H9 (cell line): ENCODE data around the gene IL1RAP. TPM values are rescaled to one million over a fixed set of nuclear protein-coding genes. Genes with fewer than 3 reads are reported as not detected.

Experiments used
- DNase-seq: peaks from one replicate; pipeline ENCODE4 v3.0.0-alpha.2; 2017
- H2AFZ ChIP-seq: one replicate; pipeline ENCODE4 v1.6.1; 2013; ENCODE audit warnings: mild to moderate bottlenecking, low read length, control low read depth, moderate library complexity
- H2AK5ac ChIP-seq: 2 replicates; pipeline ENCODE4 v1.6.1; 2013; ENCODE audit warnings: low read length, control low read depth, mixed read lengths; ENCODE audit not compliant: insufficient read length
- H2BK120ac ChIP-seq: one replicate; pipeline ENCODE4 v1.6.1; 2013; ENCODE audit warnings: low read depth, mild to moderate bottlenecking, low read length, control low read depth, inconsistent platforms; ENCODE audit not compliant: poor library complexity, severe bottlenecking
- H2BK12ac ChIP-seq: 2 replicates; pipeline ENCODE4 v1.6.1; 2013; ENCODE audit warnings: low read length, control low read depth, mixed read lengths, low read depth; ENCODE audit not compliant: insufficient read length
- H2BK15ac ChIP-seq: 2 replicates; pipeline ENCODE4 v1.6.1; 2013; ENCODE audit warnings: low read depth, low read length, control low read depth
- H2BK20ac ChIP-seq: one replicate; pipeline ENCODE4 v1.6.1; 2013; ENCODE audit warnings: low read depth, mild to moderate bottlenecking, low read length, control low read depth, inconsistent platforms; ENCODE audit not compliant: poor library complexity, severe bottlenecking
- H2BK5ac ChIP-seq: 2 replicates; pipeline ENCODE4 v1.6.1; 2013; ENCODE audit warnings: low read length, control low read depth, mixed read lengths; ENCODE audit not compliant: insufficient read length
- H3K14ac ChIP-seq: 2 replicates; pipeline ENCODE4 v1.6.1; 2013; ENCODE audit warnings: low read length, control low read depth; ENCODE audit not compliant: insufficient read depth
- H3K18ac ChIP-seq: 2 replicates; pipeline ENCODE4 v1.6.1; 2013; ENCODE audit warnings: low read depth, mild to moderate bottlenecking, mixed read lengths, low read length, control low read depth; ENCODE audit not compliant: insufficient read length
- H3K23ac ChIP-seq: 2 replicates; pipeline ENCODE4 v1.6.1; 2013; ENCODE audit warnings: low read length, control low read depth, mixed read lengths, low read depth; ENCODE audit not compliant: insufficient read length
- H3K23me2 ChIP-seq: 2 replicates; pipeline ENCODE4 v1.6.1; 2013; ENCODE audit warnings: low read depth, mild to moderate bottlenecking, mixed read lengths, low read length, control low read depth; ENCODE audit not compliant: insufficient read length, poor library complexity, severe bottlenecking
- H3K27ac ChIP-seq: 2 replicates; pipeline ENCODE4 v1.5.1; 2013; ENCODE audit warnings: low read length, control low read depth, mixed read lengths, low read depth; ENCODE audit not compliant: insufficient read length
- H3K27me3 ChIP-seq: 2 replicates; pipeline ENCODE4 v1.6.1; 2013; ENCODE audit warnings: low read length, control low read depth, inconsistent platforms; ENCODE audit not compliant: insufficient read depth
- H3K4ac ChIP-seq: 2 replicates; pipeline ENCODE4 v1.6.1; 2013; ENCODE audit warnings: low read depth, mild to moderate bottlenecking, control low read depth, inconsistent platforms, low read length, moderate library complexity
- H3K4me1 ChIP-seq: 2 replicates; pipeline ENCODE4 v1.6.1; 2013; ENCODE audit warnings: low read length, control low read depth, inconsistent platforms; ENCODE audit not compliant: insufficient read depth
- H3K4me2 ChIP-seq: 2 replicates; pipeline ENCODE4 v1.6.1; 2013; ENCODE audit warnings: low read length, control low read depth, mixed read lengths; ENCODE audit not compliant: insufficient read length, insufficient read depth
- H3K56ac ChIP-seq: 2 replicates; pipeline ENCODE4 v1.6.1; 2013; ENCODE audit warnings: low read depth, mild to moderate bottlenecking, mixed read lengths, low read length, control low read depth; ENCODE audit not compliant: insufficient read length
- H3K79me1 ChIP-seq: 2 replicates; pipeline ENCODE4 v1.6.1; 2013; ENCODE audit warnings: low read depth, mild to moderate bottlenecking, moderate library complexity, low read length, control low read depth, inconsistent platforms; ENCODE audit not compliant: insufficient read depth, poor library complexity, severe bottlenecking
- H3K79me2 ChIP-seq: 2 replicates; pipeline ENCODE4 v1.6.1; 2013; ENCODE audit warnings: low read length, control low read depth, inconsistent platforms; ENCODE audit not compliant: insufficient read depth
- H3K9ac ChIP-seq: 2 replicates; pipeline ENCODE4 v1.6.1; 2013; ENCODE audit warnings: low read length, control low read depth, mixed read lengths; ENCODE audit not compliant: insufficient read length; ENCODE audit errors: extremely low read depth
- H3K9me3 ChIP-seq: one replicate; pipeline ENCODE4 v1.6.1; 2013; ENCODE audit warnings: low read depth, low read length, inconsistent platforms; ENCODE audit not compliant: control insufficient read depth
- H3T11ph ChIP-seq: one replicate; pipeline ENCODE4 v1.6.1; 2013; ENCODE audit warnings: mild to moderate bottlenecking, low read length, control low read depth, inconsistent platforms
- H4K20me1 ChIP-seq: one replicate; pipeline ENCODE4 v1.6.1; 2013; ENCODE audit not compliant: control insufficient read depth, insufficient read length, insufficient read depth
- H4K5ac ChIP-seq: 2 replicates; pipeline ENCODE4 v1.6.1; 2013; ENCODE audit warnings: low read depth, mild to moderate bottlenecking, mixed read lengths, low read length, control low read depth; ENCODE audit not compliant: insufficient read length
- H4K8ac ChIP-seq: replicated peaks from 2 replicates; pipeline ENCODE4 v1.6.1; 2013; ENCODE audit warnings: low read length, control low read depth, mixed read lengths, low read depth; ENCODE audit not compliant: insufficient read length
- H4K91ac ChIP-seq: 2 replicates; pipeline ENCODE4 v1.6.1; 2013; ENCODE audit warnings: low read depth, mild to moderate bottlenecking, moderate library complexity, mixed read lengths, low read length, control low read depth; ENCODE audit not compliant: insufficient read length
- H3K27ac Mint-ChIP-seq, 3 experiments: 2 replicates in 2 of 3; 3 replicates in 1 of 3; pipeline ENCODE4 v1.8.0; 2020 to 2021; ENCODE audit warnings: mixed read lengths in 3 of 3, mild to moderate bottlenecking in 1 of 3, moderate library complexity in 1 of 3
- H3K27me3 Mint-ChIP-seq: 2 replicates; pipeline ENCODE4 v1.8.0; 2021; ENCODE audit warnings: low read depth, mild to moderate bottlenecking, moderate library complexity, mixed read lengths
- H3K36me3 Mint-ChIP-seq, 3 experiments: 2 replicates in 2 of 3; 3 replicates in 1 of 3; pipeline ENCODE4 v1.8.0; 2020 to 2021; ENCODE audit warnings: low read depth in 3 of 3, mixed read lengths in 3 of 3; ENCODE audit not compliant: insufficient read depth in 1 of 3
- H3K4me1 Mint-ChIP-seq, 2 experiments: 2 replicates each; pipeline ENCODE4 v1.8.0; 2020; ENCODE audit warnings: mixed read lengths in 2 of 2
- H3K4me3 Mint-ChIP-seq, 2 experiments: 2 replicates in 1 of 2; 3 replicates in 1 of 2; pipeline ENCODE4 v1.8.0; 2020 to 2021; ENCODE audit warnings: mild to moderate bottlenecking in 2 of 2, mixed read lengths in 2 of 2, moderate library complexity in 1 of 2
- H3K9me3 Mint-ChIP-seq, 2 experiments: 2 replicates in 1 of 2; 3 replicates in 1 of 2; pipeline ENCODE4 v1.8.0; 2020; ENCODE audit warnings: mild to moderate bottlenecking in 2 of 2, mixed read lengths in 2 of 2, moderate library complexity in 1 of 2
- WGBS: extraction: QIAGEN DNeasy Blood & Tissue Kit; methylation state at CpG from one replicate; pipeline ENCODE4 v1.1.7; 2013; ENCODE audit warnings: missing lambda C conversion rate, low lambda C conversion rate, mixed read lengths; ENCODE audit not compliant: insufficient read length; ENCODE audit errors: extremely low coverage; 5-methylcytosine and 5-hydroxymethylcytosine counted together
- total RNA-seq: library from RNA; stranded (reverse); gene quantifications from 2 replicates; pipeline ENCODE4 v1.2.1, GENCODE V29; 2021
- TF ChIP-seq, protein P1 (sequence below): fragments of 200-600 bp; sonication (generic); conservative IDR thresholded peaks from 3 replicates; pipeline ENCODE4 v1.8.0; 2021; ENCODE audit warnings: antibody characterized with exemption, mild to moderate bottlenecking

Gene IL1RAP
- total RNA-seq, 1 experiment from 2014 or later: 4.6 TPM

DNA sequence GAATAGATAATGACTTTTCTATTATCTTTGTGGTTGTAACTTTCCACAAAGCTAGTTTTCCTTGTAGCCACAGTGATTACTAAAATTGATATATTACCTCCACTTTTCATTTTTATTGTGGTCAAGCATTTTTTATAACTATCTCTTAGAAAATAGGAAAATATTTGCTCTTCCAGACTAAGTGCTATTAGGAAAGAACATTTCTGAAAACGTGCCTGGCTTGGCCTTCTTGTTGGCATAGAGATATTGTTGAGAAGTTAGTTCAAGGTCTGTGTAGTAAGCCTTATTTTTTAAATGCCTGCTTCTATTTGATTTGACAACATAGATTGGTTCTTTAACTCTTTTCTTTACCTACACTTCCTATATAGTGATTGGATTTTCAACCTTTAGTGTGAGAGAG is 101.7 kb downstream of the IL1RAP start:
- H3K27me3 Mint-ChIP-seq: no peaks in the 10 kb centered on the region
- H4K91ac ChIP-seq: no peak overlapping the region
- no peaks in the 10 kb centered on the region for H3K4me1 ChIP-seq
- TF ChIP-seq, protein P1, sequence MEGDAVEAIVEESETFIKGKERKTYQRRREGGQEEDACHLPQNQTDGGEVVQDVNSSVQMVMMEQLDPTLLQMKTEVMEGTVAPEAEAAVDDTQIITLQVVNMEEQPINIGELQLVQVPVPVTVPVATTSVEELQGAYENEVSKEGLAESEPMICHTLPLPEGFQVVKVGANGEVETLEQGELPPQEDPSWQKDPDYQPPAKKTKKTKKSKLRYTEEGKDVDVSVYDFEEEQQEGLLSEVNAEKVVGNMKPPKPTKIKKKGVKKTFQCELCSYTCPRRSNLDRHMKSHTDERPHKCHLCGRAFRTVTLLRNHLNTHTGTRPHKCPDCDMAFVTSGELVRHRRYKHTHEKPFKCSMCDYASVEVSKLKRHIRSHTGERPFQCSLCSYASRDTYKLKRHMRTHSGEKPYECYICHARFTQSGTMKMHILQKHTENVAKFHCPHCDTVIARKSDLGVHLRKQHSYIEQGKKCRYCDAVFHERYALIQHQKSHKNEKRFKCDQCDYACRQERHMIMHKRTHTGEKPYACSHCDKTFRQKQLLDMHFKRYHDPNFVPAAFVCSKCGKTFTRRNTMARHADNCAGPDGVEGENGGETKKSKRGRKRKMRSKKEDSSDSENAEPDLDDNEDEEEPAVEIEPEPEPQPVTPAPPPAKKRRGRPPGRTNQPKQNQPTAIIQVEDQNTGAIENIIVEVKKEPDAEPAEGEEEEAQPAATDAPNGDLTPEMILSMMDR: no peak
- no peak overlapping the region for H2BK12ac ChIP-seq
- no peak overlapping the region for H3K4me3 Mint-ChIP-seq
- no peak overlapping the region for H4K8ac ChIP-seq
- no peak overlapping the region for H4K5ac ChIP-seq
- H3K9me3 Mint-ChIP-seq: no peaks in the 10 kb centered on the region
- no peak overlapping the region for H2BK120ac ChIP-seq
- H3K23me2 ChIP-seq: no peaks in the 10 kb centered on the region
- H4K20me1 ChIP-seq: no peaks in the 10 kb centered on the region
- no peak overlapping the region for H3K9ac ChIP-seq
- no peak overlapping the region for H2BK15ac ChIP-seq
- no peak overlapping the region for H3K27ac Mint-ChIP-seq
- no peaks in the 10 kb centered on the region for H3K79me2 ChIP-seq
- no peak for DNase-seq
- no peak overlapping the region for H2AK5ac ChIP-seq
- no peak overlapping the region for H3K27ac ChIP-seq
- H3K9me3 ChIP-seq: no peaks in the 10 kb centered on the region
- no peak overlapping the region for H2BK5ac ChIP-seq
- peaks cover 2 to 3% of the 10 kb centered on the region in 2 experiments; a peak in 2 of 4 replicates for H3K4me1 Mint-ChIP-seq
- no peak overlapping the region for H2BK20ac ChIP-seq
- H3K36me3 Mint-ChIP-seq: no peaks in the 10 kb centered on the region
- H3K18ac ChIP-seq: no peak overlapping the region
- H3T11ph ChIP-seq: no peak overlapping the region
- H3K14ac ChIP-seq: no peak overlapping the region
- no peak overlapping the region for H2AFZ ChIP-seq
- H3K4ac ChIP-seq: no peak overlapping the region
- H3K79me1 ChIP-seq: no peaks in the 10 kb centered on the region
- no CpG with 5 or more reads among the region's 1 CpG for WGBS
- no peak overlapping the region for H3K4me2 ChIP-seq
- H3K27me3 ChIP-seq: no peaks in the 10 kb centered on the region
- H3K23ac ChIP-seq: no peak overlapping the region
- H3K56ac ChIP-seq: no peak overlapping the region
